Ecto neural progenitor cell (in vitro differentiated cells): ENCODE measurements around the gene GRK7.

Experiments
- DNase-seq: peaks from one replicate; pipeline ENCODE4 v3.0.0-alpha.2; 2018; ENCODE audit warnings: low spot score

The GRK7 gene, protein sequence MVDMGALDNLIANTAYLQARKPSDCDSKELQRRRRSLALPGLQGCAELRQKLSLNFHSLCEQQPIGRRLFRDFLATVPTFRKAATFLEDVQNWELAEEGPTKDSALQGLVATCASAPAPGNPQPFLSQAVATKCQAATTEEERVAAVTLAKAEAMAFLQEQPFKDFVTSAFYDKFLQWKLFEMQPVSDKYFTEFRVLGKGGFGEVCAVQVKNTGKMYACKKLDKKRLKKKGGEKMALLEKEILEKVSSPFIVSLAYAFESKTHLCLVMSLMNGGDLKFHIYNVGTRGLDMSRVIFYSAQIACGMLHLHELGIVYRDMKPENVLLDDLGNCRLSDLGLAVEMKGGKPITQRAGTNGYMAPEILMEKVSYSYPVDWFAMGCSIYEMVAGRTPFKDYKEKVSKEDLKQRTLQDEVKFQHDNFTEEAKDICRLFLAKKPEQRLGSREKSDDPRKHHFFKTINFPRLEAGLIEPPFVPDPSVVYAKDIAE (N-terminal part only)

DNA sequence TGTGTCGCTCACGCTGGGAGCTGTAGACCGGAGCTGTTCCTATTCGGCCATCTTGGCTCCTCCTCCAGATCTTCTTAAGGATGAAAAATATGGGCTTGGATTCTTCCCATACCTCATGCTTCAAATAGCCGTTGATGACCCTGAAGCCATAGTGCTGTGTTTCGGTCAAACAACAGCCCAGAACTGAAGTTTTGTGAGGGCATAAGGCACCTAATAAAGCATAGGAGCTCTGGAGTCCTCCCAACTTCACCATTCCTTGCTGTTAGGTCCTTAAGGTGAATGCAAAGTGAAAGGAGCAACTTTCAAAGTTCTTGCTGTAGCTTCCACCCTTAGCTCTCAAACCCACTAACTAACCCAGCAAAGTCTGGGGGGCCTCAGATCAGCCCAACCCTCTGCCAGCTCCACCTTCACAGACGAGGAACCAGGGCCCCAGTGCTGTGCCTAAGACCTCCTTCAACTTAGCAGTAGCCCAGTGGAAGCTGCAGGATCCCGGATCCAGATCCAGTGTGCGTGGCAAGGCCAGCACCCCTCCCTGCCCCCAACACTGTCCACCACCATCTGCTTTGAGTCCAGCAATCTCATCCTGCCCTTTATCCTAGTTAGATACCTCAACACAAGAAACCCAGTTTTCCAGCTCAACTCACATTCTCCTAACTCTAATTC, at the start of gene GRK7:
Gene GRK7 (plus strand): TSS at position 321 of the 663 bp plus-strand sequence. CDS start 14,877 bp downstream, outside the sequence.
- DNase-seq, result no peak

DNA sequence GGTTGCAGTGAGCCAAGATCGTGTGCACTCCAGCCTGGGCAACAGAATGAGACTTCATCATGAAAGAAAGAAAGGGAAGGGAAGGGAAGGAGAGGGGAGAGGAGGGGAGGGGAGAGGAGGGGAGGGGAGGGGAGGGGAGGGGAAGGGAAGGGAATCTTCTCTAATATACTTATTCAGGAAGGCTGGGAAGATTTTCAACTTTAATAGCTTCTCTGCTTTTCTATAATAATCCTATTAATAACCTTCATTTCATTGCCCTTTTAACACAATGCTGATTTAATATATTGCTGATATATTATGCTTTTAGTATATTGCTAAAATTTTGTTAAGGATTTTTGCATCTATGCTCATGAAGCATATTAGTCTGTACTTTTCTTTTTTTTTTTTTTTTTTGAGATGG, 48.5 kb upstream of the GRK7 start:
- DNase-seq, result no peak

DNA sequence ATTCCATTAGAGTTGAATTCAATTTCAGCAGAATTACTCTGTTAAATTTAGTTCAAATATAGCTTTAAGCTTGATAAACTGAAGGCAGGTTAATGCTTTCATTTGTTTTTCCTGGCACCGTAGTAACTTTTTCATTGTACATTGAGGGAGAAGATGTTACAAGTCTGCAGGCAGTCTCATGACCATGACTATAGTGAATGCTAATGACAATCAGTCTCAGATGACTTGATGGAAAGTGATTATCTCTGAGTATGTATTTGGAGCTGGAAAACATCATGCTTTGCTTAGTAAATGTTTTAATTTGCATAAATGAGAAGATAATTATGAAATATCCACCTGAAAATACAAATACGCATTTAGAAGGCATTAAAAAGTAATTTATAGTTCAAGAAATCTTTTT, 41.1 kb upstream of the GRK7 start:
- no peak for DNase-seq

DNA sequence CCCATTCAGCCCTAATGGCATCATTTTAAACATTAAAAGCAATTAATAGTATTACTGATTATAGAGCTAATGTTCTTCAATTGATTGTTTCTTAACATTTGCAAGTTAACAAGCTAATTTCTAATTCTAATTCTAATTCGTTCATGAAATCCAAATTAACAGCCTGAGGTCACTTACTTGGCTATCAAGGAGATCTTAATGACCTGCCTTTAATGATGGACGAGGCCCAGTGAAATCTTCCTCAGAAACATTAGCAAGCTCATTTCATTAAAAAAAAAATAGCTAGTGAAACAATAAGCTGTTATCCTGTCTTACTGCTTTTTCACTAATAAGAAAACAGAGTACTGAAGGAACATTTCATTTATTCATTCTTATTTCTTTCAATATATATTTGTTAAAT, 40.6 kb upstream of the GRK7 start:
- DNase-seq, result no peak

DNA sequence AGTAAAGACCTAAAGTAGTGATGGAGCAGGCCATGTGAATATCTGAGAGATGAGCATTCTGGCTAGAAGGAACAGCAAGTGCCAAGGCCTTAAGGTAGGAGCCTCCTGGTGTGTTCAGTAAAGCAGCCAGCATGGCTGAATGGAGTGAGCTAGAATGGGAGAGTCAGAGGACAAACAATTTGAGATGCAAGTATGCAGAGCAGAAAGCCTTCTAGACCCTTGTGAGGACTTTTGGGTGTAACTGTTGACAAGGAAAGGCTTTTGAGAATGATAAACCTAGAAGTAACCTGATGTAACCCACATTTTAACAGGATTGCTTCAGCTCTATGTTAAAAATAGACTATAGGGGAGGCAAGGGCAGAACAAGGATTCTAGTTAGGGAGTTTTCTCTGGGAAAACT, 40.0 kb upstream of the GRK7 start:
- DNase-seq, result no peak

- no peak for DNase-seq
These were observed 39.0 kb upstream of the GRK7 start for GRCh38 chr3:141724186-141724585.

- DNase-seq, result no peak
These were observed 38.2 kb upstream of the GRK7 start for GRCh38 chr3:141725036-141725435.

DNA sequence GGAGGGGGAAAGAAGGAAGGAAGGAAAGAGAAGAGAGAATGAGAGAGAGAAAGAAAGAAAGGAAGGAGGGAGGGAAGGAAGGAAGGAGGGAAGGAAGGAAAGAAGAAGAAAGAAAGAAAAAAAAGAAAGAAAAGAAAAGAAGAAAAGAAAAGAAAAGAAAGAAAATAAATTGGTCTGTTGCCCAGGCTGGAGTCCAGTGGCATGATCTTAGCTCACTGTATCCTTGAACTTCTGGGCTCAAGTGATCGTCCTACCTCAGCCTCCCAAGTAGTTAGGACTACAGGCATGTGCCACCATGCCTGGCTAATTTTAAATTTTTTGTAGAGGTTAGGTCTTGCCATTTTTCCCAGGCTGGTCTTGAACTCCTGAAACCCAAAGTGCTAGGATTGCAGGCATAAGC, 36.7 kb upstream of the GRK7 start:
- no peak for DNase-seq

DNA sequence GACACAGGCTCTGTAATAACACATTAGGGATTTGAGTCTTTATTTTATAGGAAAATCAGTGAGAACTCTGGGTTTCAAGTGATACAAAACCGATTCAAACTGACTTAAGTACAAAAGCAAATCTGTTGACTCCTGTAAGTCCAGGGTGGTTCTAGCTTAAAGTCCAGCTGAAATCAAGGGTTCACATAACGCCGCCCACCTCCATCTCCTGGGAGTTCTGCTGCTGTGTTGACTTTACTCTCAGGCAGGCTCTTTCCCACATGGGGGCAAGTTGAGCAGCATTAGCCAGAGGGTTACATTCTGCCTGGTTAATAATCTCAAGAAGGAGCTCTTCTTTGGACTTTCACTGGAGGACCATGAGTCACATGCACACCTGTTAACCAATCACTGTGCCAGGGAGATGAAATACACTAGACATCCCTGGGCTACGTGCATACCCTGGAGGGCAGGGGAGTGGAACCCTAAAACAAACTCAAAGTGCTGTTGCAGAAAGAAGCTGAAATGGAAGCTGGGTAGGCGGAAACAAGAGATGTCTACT, 34.8 kb upstream of the GRK7 start:
- no peak for DNase-seq

- DNase-seq, result no peak
These were observed 34.0 kb upstream of the GRK7 start for GRCh38 chr3:141729240-141729639.

- no peak for DNase-seq
These were observed 28.0 kb upstream of the GRK7 start for GRCh38 chr3:141735176-141735575.

- no peak for DNase-seq
These were observed 27.3 kb upstream of the GRK7 start for GRCh38 chr3:141735770-141736465.

DNA sequence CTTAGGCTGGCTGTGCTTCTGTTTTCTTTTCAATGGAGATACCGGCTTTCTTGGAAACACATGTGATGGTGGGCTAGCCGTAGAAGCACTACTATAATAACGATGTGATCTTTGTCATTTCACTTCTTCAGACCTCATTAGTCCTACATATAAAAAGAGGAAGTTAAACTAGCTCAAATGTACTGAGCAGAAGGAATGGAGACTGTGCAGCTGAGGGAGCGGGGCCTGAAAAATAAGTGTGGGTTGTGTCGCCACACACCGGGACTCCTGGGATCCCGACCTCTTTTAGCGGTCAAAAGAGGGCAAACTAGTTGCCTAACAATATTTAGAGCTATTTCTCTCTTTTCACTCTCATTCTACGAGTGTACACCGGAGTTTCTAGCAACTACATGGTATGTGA, 26.1 kb upstream of the GRK7 start:
- no peak for DNase-seq

- DNase-seq, result no peak
These were observed 25.6 kb upstream of the GRK7 start for GRCh38 chr3:141737678-141738021.

DNA sequence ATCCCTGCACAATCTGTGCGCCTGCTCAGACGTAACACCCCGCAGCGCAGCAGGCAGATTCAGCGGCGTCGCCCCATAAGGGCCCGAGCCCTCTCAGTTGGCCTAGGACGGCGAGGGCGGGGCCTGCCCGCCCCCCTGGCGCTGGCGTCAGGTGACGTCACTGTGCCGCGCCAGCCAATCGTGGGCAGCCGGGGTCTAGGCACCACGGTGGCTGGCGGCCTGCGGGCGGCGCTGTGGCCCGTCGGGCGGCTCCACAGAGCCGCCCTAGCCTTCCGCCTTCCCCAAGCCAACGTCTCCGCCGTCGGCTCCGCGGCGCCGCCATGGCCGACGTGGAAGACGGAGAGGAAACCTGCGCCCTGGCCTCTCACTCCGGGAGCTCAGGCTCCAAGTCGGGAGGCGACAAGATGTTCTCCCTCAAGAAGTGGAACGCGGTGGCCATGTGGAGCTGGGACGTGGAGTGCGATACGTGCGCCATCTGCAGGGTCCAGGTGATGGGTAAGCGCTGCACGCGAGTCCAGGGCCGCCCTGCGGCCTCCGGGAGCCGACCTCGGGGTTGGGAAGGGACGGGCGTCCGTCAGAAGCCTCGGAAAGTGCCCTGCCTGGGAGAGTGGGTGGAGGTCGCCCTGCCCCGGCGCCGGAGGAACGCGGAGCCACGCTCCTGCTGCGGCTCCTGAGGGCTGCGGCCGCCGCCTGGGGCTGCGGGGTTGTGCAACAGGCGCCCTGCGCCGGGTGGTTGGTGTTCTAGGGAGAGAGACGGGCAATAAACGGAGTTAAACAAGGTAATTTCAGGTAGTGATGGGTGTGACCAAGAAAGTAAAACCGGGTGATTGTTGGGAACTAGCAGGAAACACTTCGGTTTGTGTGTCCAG, 25.0 kb upstream of the GRK7 start, which contains the start of gene RNF7:
Gene RNF7 (plus strand): TSS at position 277 of the 869 bp plus-strand sequence. CDS start 44 bp downstream, at position 321.
- peak; percentile 98 for DNase-seq

GRCh38 chr3:141738891-141739363, 24.3 kb upstream of the GRK7 start:
- no peak for DNase-seq

GRCh38 chr3:141739731-141740130, 23.5 kb upstream of the GRK7 start:
- no peak for DNase-seq

DNA sequence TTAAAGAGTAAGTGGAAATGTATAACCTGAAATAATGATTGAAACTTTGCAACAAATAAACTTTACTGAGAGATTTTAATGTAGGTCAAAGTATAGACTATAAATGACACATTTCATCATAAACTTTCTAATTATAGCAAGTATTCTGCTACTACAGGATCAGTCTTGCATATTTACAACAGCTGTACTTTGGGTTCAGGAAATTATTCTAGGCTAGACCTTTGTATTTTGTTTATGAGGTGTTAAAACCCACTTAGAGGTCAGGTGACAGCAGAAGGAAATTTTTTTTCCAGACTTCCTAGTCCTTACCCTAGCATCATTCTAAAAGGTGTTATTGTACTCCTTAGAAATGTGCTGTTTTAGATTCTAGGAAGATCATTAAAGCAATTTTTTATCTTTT, 22.9 kb upstream of the GRK7 start:
- no peak for DNase-seq

GRCh38 chr3:141743305-141743704, 19.9 kb upstream of the GRK7 start:
- no peak for DNase-seq

- DNase-seq, result no peak
These were observed 16.2 kb upstream of the GRK7 start for GRCh38 chr3:141746962-141747361.

GRCh38 chr3:141753399-141753798, 9.8 kb upstream of the GRK7 start:
- no peak for DNase-seq
